PC-3 (cell line): Measurements from ENCODE around the gene FYN.

Experiments
- EZH2 ChIP-seq: fragments of 300-600 bp; sonication (generic); IDR thresholded peaks from one replicate; pipeline ENCODE4 v1.6.1; 2017; ENCODE audit warnings: antibody characterized with exemption, mild to moderate bottlenecking, low read length; ENCODE audit not compliant: unreplicated experiment
- TF ChIP-seq, protein P1 (sequence below): fragments of 300-600 bp; sonication (generic); conservative IDR thresholded peaks from 2 replicates; pipeline ENCODE4 v1.5.1; 2017; ENCODE audit warnings: antibody characterized with exemption, low read depth, mild to moderate bottlenecking, low read length

GRCh38 chr6:111841822-111842221, 31.4 kb downstream of the FYN start:
- TF ChIP-seq EZH2: no peak
- TF ChIP-seq, protein P1, sequence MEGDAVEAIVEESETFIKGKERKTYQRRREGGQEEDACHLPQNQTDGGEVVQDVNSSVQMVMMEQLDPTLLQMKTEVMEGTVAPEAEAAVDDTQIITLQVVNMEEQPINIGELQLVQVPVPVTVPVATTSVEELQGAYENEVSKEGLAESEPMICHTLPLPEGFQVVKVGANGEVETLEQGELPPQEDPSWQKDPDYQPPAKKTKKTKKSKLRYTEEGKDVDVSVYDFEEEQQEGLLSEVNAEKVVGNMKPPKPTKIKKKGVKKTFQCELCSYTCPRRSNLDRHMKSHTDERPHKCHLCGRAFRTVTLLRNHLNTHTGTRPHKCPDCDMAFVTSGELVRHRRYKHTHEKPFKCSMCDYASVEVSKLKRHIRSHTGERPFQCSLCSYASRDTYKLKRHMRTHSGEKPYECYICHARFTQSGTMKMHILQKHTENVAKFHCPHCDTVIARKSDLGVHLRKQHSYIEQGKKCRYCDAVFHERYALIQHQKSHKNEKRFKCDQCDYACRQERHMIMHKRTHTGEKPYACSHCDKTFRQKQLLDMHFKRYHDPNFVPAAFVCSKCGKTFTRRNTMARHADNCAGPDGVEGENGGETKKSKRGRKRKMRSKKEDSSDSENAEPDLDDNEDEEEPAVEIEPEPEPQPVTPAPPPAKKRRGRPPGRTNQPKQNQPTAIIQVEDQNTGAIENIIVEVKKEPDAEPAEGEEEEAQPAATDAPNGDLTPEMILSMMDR: no peak
